Measurements from ENCODE around the gene CATSPER1. TPM values are rescaled to one million over a fixed set of nuclear protein-coding genes. Genes with fewer than 3 reads are reported as not detected.
"Not testable (repeated sequence)": the region's sequence is repeated elsewhere in the genome, so short reads cannot be mapped to it uniquely, and the experiment has no call there.

The CATSPER1 gene
- total RNA-seq, 1 experiment from 2014 or later, result not detected

GRCh38 chr11:66011239-66011784, 15.0 kb downstream of the CATSPER1 start:
- ChIA-PET POLR2A (ENCODE audit: low non-redundant PET) (no interaction called here), CTCF (interaction anchor here (1.2 kb wide), 1 partner anchor 11 kb away, joined by 9 read pairs; no protein-coding TSS in a partner anchor)
- BruUV-seq (replicated peaks), result no TSS peak

GRCh38 chr11:66010036-66010435, 16.2 kb downstream of the CATSPER1 start:
- H3K4me1 ChIP-seq (ENCODE audit: insufficient read depth, low read length, poor library complexity, severe bottlenecking); H3K27me3 ChIP-seq (replicated peaks; ENCODE audit: insufficient read depth, low read depth, low read length, poor library complexity); H3K36me3 ChIP-seq (ENCODE audit: insufficient read depth, low read length, poor library complexity, severe bottlenecking); H3K9me3 ChIP-seq (ENCODE audit: low read depth, low read length, poor library complexity, severe bottlenecking); H3K27ac ChIP-seq (ENCODE audit: low read depth, low read length, poor library complexity, severe bottlenecking); intact Hi-C loops (cut with micrococcal nuclease; ENCODE audit: unreplicated experiment); DNase-seq (ENCODE audit: low spot score); H3K4me3 ChIP-seq (ENCODE audit: low read depth, low read length, poor library complexity, severe bottlenecking); BruUV-seq (replicated peaks); CTCF ChIA-PET: not testable (repeated sequence)
- POLR2A ChIA-PET (ENCODE audit: low non-redundant PET), result interaction anchor here (0.6 kb wide), 1 partner anchor 303 kb away, joined by 3 read pairs; no protein-coding TSS in a partner anchor

More at GRCh38 chr11:66011239-66011784, 15.0 kb downstream of the CATSPER1 start:
- no peak overlapping the region for H3K27ac ChIP-seq (ENCODE audit: low read depth, low read length, poor library complexity, severe bottlenecking)
- no peaks in the 10 kb centered on the region for H3K9me3 ChIP-seq (ENCODE audit: low read depth, low read length, poor library complexity, severe bottlenecking)
- DNase-seq (ENCODE audit: low spot score), result no peak
- peaks cover 17% of the 10 kb centered on the region for H3K4me1 ChIP-seq (ENCODE audit: insufficient read depth, low read length, poor library complexity, severe bottlenecking)
- no peaks in the 10 kb centered on the region for H3K36me3 ChIP-seq (ENCODE audit: insufficient read depth, low read length, poor library complexity, severe bottlenecking)
- no peak overlapping the region for H3K4me3 ChIP-seq (ENCODE audit: low read depth, low read length, poor library complexity, severe bottlenecking)
- H3K27me3 ChIP-seq (replicated peaks; ENCODE audit: insufficient read depth, low read depth, low read length, poor library complexity), result no peaks in the 10 kb centered on the region
- TF ChIP-seq EZH2 (IDR thresholded peaks at IDR 0.05; ENCODE audit: borderline replicate concordance, low read depth, low read length, poor library complexity, severe bottlenecking) (no peak), CTCF (conservative IDR thresholded peaks at IDR 0.05; ENCODE audit: low read depth, low read length) (no peak)
- intact Hi-C loops (cut with micrococcal nuclease; ENCODE audit: unreplicated experiment), result no loop called here

- Histone ChIP-seq H3K27me3 (replicated peaks; ENCODE audit: insufficient read depth, low read depth, low read length, poor library complexity) (no peaks in the 10 kb centered on the region), H3K4me1 (ENCODE audit: insufficient read depth, low read length, poor library complexity, severe bottlenecking) (no peaks in the 10 kb centered on the region), H3K36me3 (ENCODE audit: insufficient read depth, low read length, poor library complexity, severe bottlenecking) (peaks cover 20% of the 10 kb centered on the region), H3K4me3 (ENCODE audit: low read depth, low read length, poor library complexity, severe bottlenecking) (no peak overlapping the region), H3K9me3 (ENCODE audit: low read depth, low read length, poor library complexity, severe bottlenecking) (no peaks in the 10 kb centered on the region), H3K27ac (ENCODE audit: low read depth, low read length, poor library complexity, severe bottlenecking) (no peak overlapping the region)
- BruUV-seq (replicated peaks), result no TSS peak
- TF ChIP-seq CTCF (conservative IDR thresholded peaks at IDR 0.05; ENCODE audit: low read depth, low read length), result no peak
- no peak for TF ChIP-seq EZH2 (IDR thresholded peaks at IDR 0.05; ENCODE audit: borderline replicate concordance, low read depth, low read length, poor library complexity, severe bottlenecking)
- intact Hi-C loops (cut with micrococcal nuclease; ENCODE audit: unreplicated experiment), result no loop called here
- ChIA-PET POLR2A (ENCODE audit: low non-redundant PET) (interaction anchor here (0.7 kb wide), 1 partner anchor 116 kb away, joined by 3 read pairs; no protein-coding TSS in a partner anchor), CTCF (interaction anchor here (0.6 to 1.2 kb wide), 2 partner anchors 13 to 149 kb away, joined by 3 to 4 read pairs; no protein-coding TSS in a partner anchor)
- peak; percentile 50 for DNase-seq (ENCODE audit: low spot score)
These were observed 17.7 kb downstream of the CATSPER1 start for GRCh38 chr11:66008468-66009101.

Measured in A673 (cell line).